ENCODE measurements around the gene SLX4IP.

The SLX4IP gene

GRCh38 chr20:10492065-10492464 lies 57.0 kb downstream of the SLX4IP start:
- no peak overlapping the region for H3K4me3 ChIP-seq (ENCODE audit: low read depth, low read length)
- TF ChIP-seq CTCF (IDR thresholded peaks at IDR 0.05; ENCODE audit: insufficient read depth, low read depth, low read length, missing control alignments) = no peak

GRCh38 chr20:10492844-10493243 lies 57.7 kb downstream of the SLX4IP start:
- H3K4me3 ChIP-seq (ENCODE audit: low read depth, low read length) = no peak overlapping the region
- TF ChIP-seq CTCF (IDR thresholded peaks at IDR 0.05; ENCODE audit: insufficient read depth, low read depth, low read length, missing control alignments) = no peak
- DNase-seq (ENCODE audit: low read depth) = no peak

More at GRCh38 chr20:10492065-10492464, 57.0 kb downstream of the SLX4IP start:
- DNase-seq (ENCODE audit: low read depth) = no peak

GRCh38 chr20:10495173-10495572 lies 60.1 kb downstream of the SLX4IP start:
- DNase-seq (ENCODE audit: low read depth) = no peak
- H3K4me3 ChIP-seq (ENCODE audit: low read depth, low read length) = no peak overlapping the region
- TF ChIP-seq CTCF (IDR thresholded peaks at IDR 0.05; ENCODE audit: insufficient read depth, low read depth, low read length, missing control alignments) = no peak

GRCh38 chr20:10496465-10496864 lies 61.4 kb downstream of the SLX4IP start:
- no peak overlapping the region for H3K4me3 ChIP-seq (ENCODE audit: low read depth, low read length)
- no peak for TF ChIP-seq CTCF (IDR thresholded peaks at IDR 0.05; ENCODE audit: insufficient read depth, low read depth, low read length, missing control alignments)
- DNase-seq (ENCODE audit: low read depth) = no peak

- DNase-seq (ENCODE audit: low read depth) = no peak
- TF ChIP-seq CTCF (IDR thresholded peaks at IDR 0.05; ENCODE audit: insufficient read depth, low read depth, low read length, missing control alignments) = no peak
- H3K4me3 ChIP-seq (ENCODE audit: low read depth, low read length) = no peak overlapping the region
Measured at GRCh38 chr20:10497283-10497682, 62.2 kb downstream of the SLX4IP start.

- H3K4me3 ChIP-seq (ENCODE audit: low read depth, low read length) = no peak overlapping the region
- no peak for DNase-seq (ENCODE audit: low read depth)
- no peak for TF ChIP-seq CTCF (IDR thresholded peaks at IDR 0.05; ENCODE audit: insufficient read depth, low read depth, low read length, missing control alignments)
Measured at GRCh38 chr20:10497791-10498190, 62.7 kb downstream of the SLX4IP start.

- no peak for DNase-seq (ENCODE audit: low read depth)
- H3K4me3 ChIP-seq (ENCODE audit: low read depth, low read length) = no peak overlapping the region
- TF ChIP-seq CTCF (IDR thresholded peaks at IDR 0.05; ENCODE audit: insufficient read depth, low read depth, low read length, missing control alignments) = no peak
Measured at GRCh38 chr20:10498200-10498599, 63.1 kb downstream of the SLX4IP start.

Measured in GM12865 (cell line).